Activated CD4-positive, alpha-beta T cell treated with anti-CD3 and anti-CD28 coated beads, Interleukin-2, amount 10 ng/mL, durations not matched to agents 7 days and 5 days (primary cell): ENCODE measurements around the gene WDR11. TPM values are rescaled to one million over a fixed set of nuclear protein-coding genes. Genes with fewer than 3 reads are reported as not detected.
"Not testable (repeated sequence)": the region's sequence is repeated elsewhere in the genome, so short reads cannot be mapped to it uniquely, and the experiment has no call there.

Experiments used
- CTCF ChIA-PET: fragments of 350-600 bp; sonication (Branson Sonifier 250); formaldehyde crosslinking; loops from one replicate; lab custom pipeline; 2021; ENCODE audit warnings: antibody characterized with exemption; lab: Charles Lee
- POLR2A ChIA-PET: fragments of 350-600 bp; sonication (Branson Sonifier 250); formaldehyde crosslinking; loops from one replicate; lab custom pipeline; 2021; ENCODE audit warnings: antibody characterized with exemption; lab: Charles Lee
- DNase-seq: peaks from one replicate; pipeline ENCODE4 v3.0.0-alpha.2; 2020
- H3K27ac Mint-ChIP-seq: one replicate; pipeline ENCODE4 v1.8.0; 2021; ENCODE audit warnings: mild to moderate bottlenecking, moderate library complexity, mixed read lengths
- H3K27me3 Mint-ChIP-seq: one replicate; pipeline ENCODE4 v1.8.0; 2021; ENCODE audit warnings: mixed read lengths
- H3K36me3 Mint-ChIP-seq: one replicate; pipeline ENCODE4 v1.8.0; 2021; ENCODE audit warnings: low read depth, mixed read lengths
- H3K4me1 Mint-ChIP-seq: one replicate; pipeline ENCODE4 v1.8.0; 2021; ENCODE audit warnings: mixed read lengths
- H3K4me3 Mint-ChIP-seq: one replicate; pipeline ENCODE4 v1.8.0; 2021; ENCODE audit warnings: mild to moderate bottlenecking, moderate library complexity, mixed read lengths
- H3K9me3 Mint-ChIP-seq: one replicate; pipeline ENCODE4 v1.8.0; 2021; ENCODE audit warnings: mixed read lengths
- total RNA-seq, 2 experiments: library from RNA; stranded (reverse); gene quantifications; one replicate each; pipeline ENCODE4 v1.2.3, GENCODE V29; 2021

Gene WDR11
- total RNA-seq, 2 experiments from 2014 or later, result 40.7 to 54.1 TPM

- Mint-ChIP-seq H3K9me3 (no peaks in the 10 kb centered on the region), H3K4me3 (no peak overlapping the region), H3K27me3 (no peaks in the 10 kb centered on the region), H3K27ac (no peak overlapping the region), H3K4me1 (no peaks in the 10 kb centered on the region), H3K36me3 (peaks cover 24% of the 10 kb centered on the region)
- POLR2A ChIA-PET, result no interaction called here
- CTCF ChIA-PET, result no interaction called here
- DNase-seq, result no peak
Measured at GRCh38 chr10:120887482-120887881, 36.3 kb downstream of the WDR11 start.

GRCh38 chr10:120891365-120891764 lies 40.2 kb downstream of the WDR11 start:
- DNase-seq, result no peak
- H3K27me3 Mint-ChIP-seq, result no peaks in the 10 kb centered on the region
- no peaks in the 10 kb centered on the region for H3K9me3 Mint-ChIP-seq
- H3K4me1 Mint-ChIP-seq, result no peaks in the 10 kb centered on the region
- POLR2A ChIA-PET, result no interaction called here
- CTCF ChIA-PET, result no interaction called here
- no peak overlapping the region for H3K4me3 Mint-ChIP-seq
- H3K27ac Mint-ChIP-seq, result no peak overlapping the region
- peaks cover 26% of the 10 kb centered on the region for H3K36me3 Mint-ChIP-seq

- peaks cover 23% of the 10 kb centered on the region for H3K36me3 Mint-ChIP-seq
- no peak overlapping the region for H3K4me3 Mint-ChIP-seq
- H3K4me1 Mint-ChIP-seq, result peaks cover 3% of the 10 kb centered on the region
- CTCF ChIA-PET, result no interaction called here
- H3K9me3 Mint-ChIP-seq, result no peaks in the 10 kb centered on the region
- no peak for DNase-seq
- POLR2A ChIA-PET, result no interaction called here
- no peak overlapping the region for H3K27ac Mint-ChIP-seq
- no peaks in the 10 kb centered on the region for H3K27me3 Mint-ChIP-seq
Measured at GRCh38 chr10:120894556-120894955, 43.4 kb downstream of the WDR11 start.

GRCh38 chr10:120897343-120897742 lies 46.2 kb downstream of the WDR11 start:
- Mint-ChIP-seq H3K9me3 (no peaks in the 10 kb centered on the region), H3K27ac (no peak overlapping the region), H3K4me1 (peaks cover 3% of the 10 kb centered on the region), H3K27me3 (no peaks in the 10 kb centered on the region), H3K4me3 (no peak overlapping the region), H3K36me3 (peaks cover 21% of the 10 kb centered on the region)
- DNase-seq, result no peak
- ChIA-PET POLR2A (no interaction called here), CTCF (no interaction called here)

GRCh38 chr10:120905268-120905667 lies 54.1 kb downstream of the WDR11 start:
- Mint-ChIP-seq H3K36me3 (peaks cover 58% of the 10 kb centered on the region), H3K4me3 (no peak overlapping the region), H3K9me3 (peaks cover 5% of the 10 kb centered on the region), H3K27me3 (no peaks in the 10 kb centered on the region), H3K4me1 (no peaks in the 10 kb centered on the region), H3K27ac (no peak overlapping the region)
- ChIA-PET CTCF (no interaction called here), POLR2A (no interaction called here)
- no peak for DNase-seq

- POLR2A ChIA-PET, result no interaction called here
- Mint-ChIP-seq H3K4me3 (no peak overlapping the region), H3K4me1 (no peaks in the 10 kb centered on the region), H3K36me3 (no peaks in the 10 kb centered on the region), H3K9me3 (peaks cover 7% of the 10 kb centered on the region), H3K27ac (no peak overlapping the region), H3K27me3 (no peaks in the 10 kb centered on the region)
- CTCF ChIA-PET, result no interaction called here
- no peak for DNase-seq
Measured at GRCh38 chr10:120917521-120918250, 66.5 kb downstream of the WDR11 start.

GRCh38 chr10:120923886-120924285 lies 72.7 kb downstream of the WDR11 start:
- H3K27ac Mint-ChIP-seq, H3K4me1 Mint-ChIP-seq, H3K27me3 Mint-ChIP-seq, POLR2A ChIA-PET, H3K9me3 Mint-ChIP-seq, CTCF ChIA-PET, H3K36me3 Mint-ChIP-seq, H3K4me3 Mint-ChIP-seq, DNase-seq: not testable (repeated sequence)

GRCh38 chr10:120926611-120927010 lies 75.4 kb downstream of the WDR11 start:
- no peaks in the 10 kb centered on the region for H3K36me3 Mint-ChIP-seq
- POLR2A ChIA-PET, result no interaction called here
- no peak overlapping the region for H3K4me3 Mint-ChIP-seq
- CTCF ChIA-PET, result no interaction called here
- H3K4me1 Mint-ChIP-seq, result no peaks in the 10 kb centered on the region
- DNase-seq, result no peak
- no peaks in the 10 kb centered on the region for H3K9me3 Mint-ChIP-seq
- H3K27me3 Mint-ChIP-seq, result no peaks in the 10 kb centered on the region
- H3K27ac Mint-ChIP-seq, result no peak overlapping the region

- Mint-ChIP-seq H3K36me3 (no peaks in the 10 kb centered on the region), H3K4me3 (no peak overlapping the region), H3K27ac (no peak overlapping the region), H3K9me3 (no peaks in the 10 kb centered on the region), H3K27me3 (no peaks in the 10 kb centered on the region), H3K4me1 (no peaks in the 10 kb centered on the region)
- ChIA-PET CTCF (no interaction called here), POLR2A (no interaction called here)
- DNase-seq, result no peak
Measured at GRCh38 chr10:120927352-120927751, 76.2 kb downstream of the WDR11 start.

- Mint-ChIP-seq H3K27me3 (no peaks in the 10 kb centered on the region), H3K4me3 (no peak overlapping the region), H3K36me3 (no peaks in the 10 kb centered on the region), H3K27ac (no peak overlapping the region), H3K4me1 (no peaks in the 10 kb centered on the region), H3K9me3 (no peaks in the 10 kb centered on the region)
- no peak for DNase-seq
- ChIA-PET CTCF (no interaction called here), POLR2A (no interaction called here)
Measured at GRCh38 chr10:120929166-120929565, 78.0 kb downstream of the WDR11 start.

- ChIA-PET CTCF (interaction anchor here (0.6 kb wide), 1 partner anchor 1705 kb away, joined by 4 read pairs; no protein-coding TSS in a partner anchor), POLR2A (no interaction called here)
- no peaks in the 10 kb centered on the region for H3K36me3 Mint-ChIP-seq
- H3K9me3 Mint-ChIP-seq, result no peaks in the 10 kb centered on the region
- H3K27me3 Mint-ChIP-seq, result no peaks in the 10 kb centered on the region
- no peak for DNase-seq
- no peak overlapping the region for H3K27ac Mint-ChIP-seq
- no peak overlapping the region for H3K4me3 Mint-ChIP-seq
- no peaks in the 10 kb centered on the region for H3K4me1 Mint-ChIP-seq
Measured at GRCh38 chr10:120931423-120931822, 80.3 kb downstream of the WDR11 start.

GRCh38 chr10:120931999-120932398 lies 80.8 kb downstream of the WDR11 start:
- Mint-ChIP-seq H3K9me3 (no peaks in the 10 kb centered on the region), H3K27me3 (no peaks in the 10 kb centered on the region), H3K36me3 (no peaks in the 10 kb centered on the region), H3K27ac (no peak overlapping the region), H3K4me3 (no peak overlapping the region), H3K4me1 (no peaks in the 10 kb centered on the region)
- no peak for DNase-seq
- ChIA-PET CTCF (interaction anchor here (0.6 kb wide), 1 partner anchor 1706 kb away, joined by 4 read pairs; no protein-coding TSS in a partner anchor), POLR2A (no interaction called here)

- no peaks in the 10 kb centered on the region for H3K36me3 Mint-ChIP-seq
- ChIA-PET POLR2A (no interaction called here), CTCF (interaction anchor here (0.6 kb wide), 1 partner anchor 431 kb away, joined by 3 read pairs; no protein-coding TSS in a partner anchor)
- H3K4me1 Mint-ChIP-seq, result peaks cover 4% of the 10 kb centered on the region
- DNase-seq, result no peak
- H3K9me3 Mint-ChIP-seq, result no peaks in the 10 kb centered on the region
- no peaks in the 10 kb centered on the region for H3K27me3 Mint-ChIP-seq
- no peak overlapping the region for H3K4me3 Mint-ChIP-seq
- H3K27ac Mint-ChIP-seq, result no peak overlapping the region
Measured at GRCh38 chr10:120938822-120939221, 87.7 kb downstream of the WDR11 start.
